Activated naive CD4-positive, alpha-beta T cell treated with anti-CD3 and anti-CD28 coated beads, Interleukin-2, amount 50 U/mL, for 72 hours (primary cell): ENCODE results near the gene SMIM30. TPM values are rescaled to one million over a fixed set of nuclear protein-coding genes. Genes with fewer than 3 reads are reported as not detected.
A peak's percentile ranks its signal among the peaks of the same experiment; 100 is the strongest.
"Not testable (repeated sequence)": the region's sequence is repeated elsewhere in the genome, so short reads cannot be mapped to it uniquely, and the experiment has no call there.

Experiments used
- ATAC-seq, 2 donors: fragments of 150-1000 bp; cut with Tn5 transposase; 2 replicates each; pipeline ENCODE4 v1.10.0; 2021; ENCODE audit warnings: mild to moderate bottlenecking in 2 of 2, moderate library complexity in 2 of 2
- DNase-seq, 2 donors: peaks; one replicate each; pipeline ENCODE4 v3.0.0; 2021 to 2022; ENCODE audit warnings: low spot score in 2 of 2
- H3K27ac Mint-ChIP-seq, 2 donors: one replicate each; pipeline ENCODE4 v1.8.0; 2022; ENCODE audit warnings: mild to moderate bottlenecking in 2 of 2, mixed read lengths in 2 of 2
- H3K36me3 Mint-ChIP-seq, 2 donors: one replicate each; pipeline ENCODE4 v1.8.0; 2022; ENCODE audit warnings: mixed read lengths in 2 of 2
- H3K9me3 Mint-ChIP-seq, 2 donors: one replicate each; pipeline ENCODE4 v1.8.0; 2022; ENCODE audit warnings: mixed read lengths in 2 of 2
- total RNA-seq, 2 donors: library from RNA; stranded (reverse); gene quantifications; one replicate each; pipeline ENCODE4 v1.2.3, GENCODE V29; 2022

Gene SMIM30
- total RNA-seq = 10 to 100 TPM; 26.5 to 47.9 TPM

DNA sequence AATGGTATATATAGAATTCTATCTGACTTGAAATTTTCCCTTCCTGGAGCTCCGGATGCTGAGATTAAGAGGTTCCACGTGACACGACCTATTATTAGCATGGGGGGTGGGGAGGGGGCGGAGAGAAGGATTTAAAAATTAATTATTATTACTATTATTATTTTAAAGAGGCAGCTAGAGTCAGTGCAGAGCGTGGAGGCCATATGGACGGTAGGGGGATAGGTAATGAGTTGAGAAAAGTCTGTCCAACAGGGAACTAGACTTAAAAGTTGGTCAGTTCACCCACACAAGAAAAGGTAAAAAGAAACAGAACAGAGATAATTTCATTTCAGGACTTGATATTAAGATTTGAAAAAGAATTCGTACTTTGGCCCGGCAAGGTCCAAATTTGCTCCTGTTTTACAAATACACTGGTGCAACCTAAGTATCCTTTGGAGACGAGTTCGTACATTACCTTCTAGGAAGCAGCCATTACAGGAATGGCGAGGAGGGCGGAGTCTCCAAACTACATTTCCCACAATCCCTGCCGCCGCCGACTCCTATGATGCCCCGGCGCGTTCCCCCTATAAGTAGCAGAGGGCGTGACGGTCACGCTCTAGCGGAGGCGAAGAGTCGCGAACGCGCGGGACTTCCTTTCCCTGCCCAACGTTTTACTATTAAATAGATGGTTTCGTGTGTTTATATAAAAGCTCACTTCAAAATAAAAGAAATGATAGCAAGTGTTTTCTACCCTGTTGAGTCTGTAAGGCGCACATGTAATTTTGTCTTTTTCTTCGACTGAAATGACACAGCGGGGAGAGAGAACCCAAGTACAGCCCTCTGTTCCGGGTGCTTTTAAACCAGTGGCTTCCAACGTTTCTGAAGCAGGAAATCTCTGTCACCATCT lies at the start of gene SMIM30:
Gene SMIM30 (minus strand): TSS at position 481 of the 886 bp plus-strand sequence. CDS start 976 bp downstream, outside the sequence.
- peaks cover 0 to 6% of the 10 kb centered on the region in 2 donors for H3K9me3 Mint-ChIP-seq
- H3K27ac Mint-ChIP-seq = peak within 1 kb of the TSS; percentile 92 to 96
- ATAC-seq (peak; percentile 72 to 96), DNase-seq (peak; percentile 78 to 79)
- peaks cover 18 to 44% of the 10 kb centered on the region in 2 donors for H3K36me3 Mint-ChIP-seq

GRCh38 chr7:113166176-113166575 lies 47.8 kb upstream of the SMIM30 start:
- DNase-seq, H3K36me3 Mint-ChIP-seq, H3K9me3 Mint-ChIP-seq, H3K27ac Mint-ChIP-seq, ATAC-seq: not testable (repeated sequence)

GRCh38 chr7:113161050-113161449 lies 42.7 kb upstream of the SMIM30 start:
- DNase-seq (no peak), ATAC-seq (no peak)
- Mint-ChIP-seq H3K36me3 (no peaks in the 10 kb centered on the region), H3K9me3 (no peaks in the 10 kb centered on the region), H3K27ac (no peak overlapping the region)

DNA sequence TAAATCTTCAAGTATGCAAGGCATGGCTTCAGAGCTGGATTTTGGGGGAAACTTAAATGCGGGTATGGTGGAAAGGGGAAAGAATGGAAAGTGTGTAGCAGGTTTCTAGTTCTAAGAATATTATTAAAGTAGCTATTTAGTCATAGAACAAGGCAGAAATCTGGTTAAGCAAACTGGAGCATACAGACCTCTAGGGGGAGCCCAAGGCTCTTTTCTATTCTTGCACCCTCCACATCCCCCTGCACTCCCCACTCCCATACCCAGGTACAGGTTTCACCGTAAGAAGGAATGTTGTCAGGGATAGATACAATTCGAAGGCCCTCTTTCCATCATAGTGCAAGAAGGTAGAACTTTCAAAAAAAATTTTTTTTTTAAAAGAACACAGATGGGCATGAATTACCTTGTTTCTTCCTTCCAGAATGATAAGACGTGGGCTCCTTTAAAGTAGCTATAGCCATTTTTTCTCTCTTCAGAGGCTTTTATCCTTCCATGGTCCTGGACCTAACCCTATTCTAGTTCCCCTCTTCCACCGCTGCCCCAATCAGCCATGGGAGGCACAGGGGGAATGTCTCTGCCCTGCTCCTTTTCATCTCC lies 41.5 kb upstream of the SMIM30 start:
- peak in 1 of 2 donors; percentile 14 for DNase-seq
- ATAC-seq = peak in 1 of 2 donors; percentile 55
- Mint-ChIP-seq H3K27ac (no peak overlapping the region), H3K9me3 (no peaks in the 10 kb centered on the region), H3K36me3 (no peaks in the 10 kb centered on the region)

- ATAC-seq (no peak), DNase-seq (no peak)
- H3K27ac Mint-ChIP-seq = no peak overlapping the region
- H3K9me3 Mint-ChIP-seq = no peaks in the 10 kb centered on the region
- no peaks in the 10 kb centered on the region for H3K36me3 Mint-ChIP-seq
Measured at GRCh38 chr7:113158756-113159155, 40.4 kb upstream of the SMIM30 start.

DNA sequence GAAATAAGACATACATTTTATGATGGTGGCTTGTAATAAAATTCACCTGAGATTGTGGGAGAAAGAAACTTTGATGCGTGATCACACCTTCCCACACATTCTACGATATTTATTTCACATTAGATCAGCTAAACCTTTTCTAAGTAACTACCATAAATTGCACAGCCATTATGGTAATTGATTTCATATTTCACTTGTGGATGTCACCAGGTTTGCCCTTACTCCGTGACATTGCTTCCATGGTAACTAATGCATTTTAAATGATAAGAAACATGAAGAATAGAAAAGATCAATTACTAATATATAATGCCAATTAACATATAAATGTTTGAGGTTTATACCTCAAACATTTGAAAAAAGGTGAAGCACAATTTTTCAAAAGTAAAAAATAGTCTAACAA lies 35.8 kb upstream of the SMIM30 start:
- Mint-ChIP-seq H3K36me3 (no peaks in the 10 kb centered on the region), H3K27ac (no peak overlapping the region), H3K9me3 (no peaks in the 10 kb centered on the region)
- DNase-seq (no peak), ATAC-seq (no peak)

DNA sequence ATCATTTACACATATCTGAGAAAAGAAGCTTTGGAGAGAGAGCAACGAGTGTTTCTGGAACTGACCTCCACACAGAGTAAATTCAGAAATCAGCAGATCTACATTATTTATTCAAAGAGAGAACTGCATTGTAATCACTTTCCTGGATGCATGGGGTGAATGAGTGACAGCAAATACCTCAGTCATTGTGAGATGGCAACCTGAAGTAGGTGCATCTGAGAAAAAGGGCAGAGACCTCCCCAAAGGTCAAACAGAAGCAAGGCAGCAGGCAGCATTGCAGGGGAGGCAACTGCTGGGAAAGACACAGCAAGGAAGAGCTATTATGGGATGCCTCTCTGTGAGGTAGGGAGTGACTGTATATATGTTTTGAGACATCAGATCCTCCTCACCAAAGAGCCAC lies 26.5 kb upstream of the SMIM30 start:
- ATAC-seq = peak in 1 of 2 donors; percentile 58
- peaks cover 0 to 5% of the 10 kb centered on the region in 2 donors for H3K9me3 Mint-ChIP-seq
- no peak overlapping the region for H3K27ac Mint-ChIP-seq
- no peaks in the 10 kb centered on the region for H3K36me3 Mint-ChIP-seq
- no peak for DNase-seq

- Mint-ChIP-seq H3K36me3 (no peaks in the 10 kb centered on the region), H3K9me3 (peaks cover 0 to 5% of the 10 kb centered on the region in 2 donors), H3K27ac (no peak overlapping the region)
- no peak for DNase-seq
- ATAC-seq = no peak
Measured at GRCh38 chr7:113143486-113144257, 25.3 kb upstream of the SMIM30 start.

- H3K27ac Mint-ChIP-seq = no peak overlapping the region
- no peaks in the 10 kb centered on the region for H3K9me3 Mint-ChIP-seq
- no peaks in the 10 kb centered on the region for H3K36me3 Mint-ChIP-seq
- DNase-seq = no peak
- ATAC-seq = no peak
Measured at GRCh38 chr7:113142385-113143119, 24.2 kb upstream of the SMIM30 start.

- no peak overlapping the region for H3K27ac Mint-ChIP-seq
- ATAC-seq = no peak
- no peaks in the 10 kb centered on the region for H3K9me3 Mint-ChIP-seq
Measured at GRCh38 chr7:113141803-113142202, 23.4 kb upstream of the SMIM30 start.

DNA sequence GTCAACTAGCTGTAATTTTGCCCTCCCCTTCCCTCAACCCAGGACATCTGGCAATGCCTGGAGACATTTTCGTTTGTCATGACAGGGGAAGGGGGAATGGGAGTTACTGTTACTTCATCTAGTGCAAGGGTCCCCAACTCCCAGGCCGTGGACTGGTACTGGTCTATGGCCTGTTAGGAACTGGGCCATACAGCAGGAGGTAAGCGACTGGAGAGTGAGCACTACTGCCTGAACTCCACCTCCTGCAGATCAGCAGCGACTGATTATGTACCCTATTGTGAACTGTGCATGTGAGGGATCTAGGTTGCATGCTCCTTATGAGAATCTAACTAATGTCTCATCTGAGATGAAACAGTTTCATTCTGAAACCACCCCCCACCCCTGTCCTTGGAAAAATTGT lies 22.6 kb upstream of the SMIM30 start:
- DNase-seq = no peak

More at GRCh38 chr7:113141803-113142202, 23.4 kb upstream of the SMIM30 start:
- H3K36me3 Mint-ChIP-seq = no peaks in the 10 kb centered on the region
- DNase-seq = no peak

GRCh38 chr7:113137241-113137640 lies 18.9 kb upstream of the SMIM30 start:
- DNase-seq (no peak), ATAC-seq (no peak)
- Mint-ChIP-seq H3K27ac (no peak overlapping the region), H3K9me3 (no peaks in the 10 kb centered on the region), H3K36me3 (no peaks in the 10 kb centered on the region)

More for the DNA sequence above, 22.6 kb upstream of the SMIM30 start:
- H3K27ac Mint-ChIP-seq = no peak overlapping the region
- no peaks in the 10 kb centered on the region for H3K9me3 Mint-ChIP-seq
- H3K36me3 Mint-ChIP-seq = no peaks in the 10 kb centered on the region
- ATAC-seq = no peak

DNA sequence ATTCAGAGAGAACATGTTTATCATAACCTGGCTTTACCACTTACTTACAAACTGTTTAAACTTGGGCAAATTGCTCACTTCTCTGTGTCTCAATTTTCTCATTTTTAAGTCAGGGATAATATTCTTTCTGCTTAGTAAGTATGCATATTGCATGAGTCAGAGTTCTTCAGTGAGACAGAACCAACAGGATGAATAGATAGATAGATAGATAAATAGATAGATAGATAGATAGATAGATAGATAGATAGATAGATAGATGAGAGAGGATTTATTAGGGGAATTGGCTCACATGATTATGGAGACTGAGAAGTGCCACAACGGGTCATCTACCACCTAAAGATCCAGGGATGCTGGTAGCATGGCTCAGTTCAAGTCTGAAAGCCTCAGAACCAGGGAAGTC lies 15.7 kb upstream of the SMIM30 start:
- ATAC-seq = no peak
- H3K36me3 Mint-ChIP-seq = no peaks in the 10 kb centered on the region
- no peak for DNase-seq
- peaks cover 0 to 5% of the 10 kb centered on the region in 2 donors for H3K9me3 Mint-ChIP-seq
- H3K27ac Mint-ChIP-seq = no peak overlapping the region

GRCh38 chr7:113131367-113131766 lies 13.0 kb upstream of the SMIM30 start:
- no peak for ATAC-seq
- no peak for DNase-seq
- H3K27ac Mint-ChIP-seq = no peak overlapping the region
- H3K9me3 Mint-ChIP-seq = peaks cover 0 to 5% of the 10 kb centered on the region in 2 donors
- H3K36me3 Mint-ChIP-seq = no peaks in the 10 kb centered on the region

DNA sequence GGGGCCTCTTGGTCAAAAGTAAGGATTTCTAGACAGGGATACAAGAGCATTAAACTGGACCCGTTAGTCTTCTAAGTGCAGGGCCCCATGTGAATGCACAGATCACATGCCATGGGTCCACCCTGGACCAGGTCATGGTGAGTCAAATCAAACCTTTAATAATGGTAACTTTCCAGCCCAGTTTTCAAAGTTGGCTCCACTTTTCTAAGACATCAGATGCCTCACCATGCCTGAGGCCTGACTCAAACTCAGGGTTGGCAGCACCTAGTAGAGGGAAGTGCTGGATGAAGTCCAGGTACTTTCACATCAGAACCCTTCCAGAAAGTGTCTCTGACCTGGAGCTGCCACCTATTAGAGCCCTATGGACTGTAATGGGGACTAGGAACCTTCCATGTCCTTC lies 9.7 kb upstream of the SMIM30 start:
- no peak for DNase-seq
- no peaks in the 10 kb centered on the region for H3K36me3 Mint-ChIP-seq
- H3K27ac Mint-ChIP-seq = no peak overlapping the region
- peaks cover 0 to 5% of the 10 kb centered on the region in 2 donors for H3K9me3 Mint-ChIP-seq
- no peak for ATAC-seq

DNA sequence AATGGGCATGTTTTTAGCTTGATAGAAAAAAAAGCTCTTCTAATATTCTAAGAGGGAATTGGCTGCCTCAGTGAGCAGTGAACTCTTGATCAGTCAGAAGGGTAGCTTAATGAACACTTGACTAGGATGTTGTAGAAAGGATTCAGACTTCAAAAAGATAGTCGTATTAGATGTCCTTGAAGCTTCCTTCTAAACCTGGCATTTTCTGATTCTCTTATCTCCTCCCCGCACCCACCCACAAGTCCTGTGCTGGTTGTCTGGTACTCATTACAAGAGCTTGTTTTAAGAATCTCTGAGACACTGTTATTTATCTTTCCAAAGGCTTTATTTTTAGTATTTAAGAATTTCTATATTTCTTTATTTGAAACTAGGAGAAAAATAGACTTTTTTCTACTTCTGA lies 7.4 kb upstream of the SMIM30 start:
- Mint-ChIP-seq H3K27ac (no peak overlapping the region), H3K36me3 (peaks cover 0 to 6% of the 10 kb centered on the region in 2 donors), H3K9me3 (peaks cover 0 to 5% of the 10 kb centered on the region in 2 donors)
- ATAC-seq (no peak), DNase-seq (no peak)
